Endometrium (tissue), 2 donors: ENCODE measurements around the gene POU2AF1.
"Not testable (repeated sequence)": the region's sequence is repeated elsewhere in the genome, so short reads cannot be mapped to it uniquely, and the experiment has no call there.

Experiments
- FAIRE-seq: peaks from 2 replicates; lab custom pipeline; 2012; peaks lifted over from hg19 to GRCh38; lab: Jason Lieb, UNC
- donor health status: control.
- donor health status: control.

POU2AF1 gene

GRCh38 chr11:111409915-111410314 lies 30.8 kb upstream of the POU2AF1 start:
- FAIRE-seq: no peak

GRCh38 chr11:111408789-111409727 lies 30.0 kb upstream of the POU2AF1 start:
- FAIRE-seq: no peak

DNA sequence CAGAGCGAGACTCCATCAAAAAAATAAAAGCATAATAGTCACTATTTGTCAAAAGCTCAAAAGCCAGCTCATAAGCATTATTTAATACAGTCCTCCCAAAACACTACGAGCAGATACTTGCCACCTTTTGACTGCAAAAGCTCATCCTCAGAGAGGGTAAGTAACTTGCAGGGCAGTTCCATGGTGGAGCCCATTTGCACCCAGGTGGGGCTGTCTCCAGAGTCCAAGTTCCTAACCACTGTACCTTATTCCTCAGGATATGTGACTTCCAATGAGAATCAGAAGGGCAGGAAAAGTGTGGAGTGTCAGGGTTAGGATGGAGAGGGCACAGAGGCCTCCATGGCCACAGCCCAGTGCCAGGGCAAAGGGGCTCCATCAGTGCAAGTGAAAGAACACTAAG lies 28.6 kb upstream of the POU2AF1 start:
- no peak for FAIRE-seq

DNA sequence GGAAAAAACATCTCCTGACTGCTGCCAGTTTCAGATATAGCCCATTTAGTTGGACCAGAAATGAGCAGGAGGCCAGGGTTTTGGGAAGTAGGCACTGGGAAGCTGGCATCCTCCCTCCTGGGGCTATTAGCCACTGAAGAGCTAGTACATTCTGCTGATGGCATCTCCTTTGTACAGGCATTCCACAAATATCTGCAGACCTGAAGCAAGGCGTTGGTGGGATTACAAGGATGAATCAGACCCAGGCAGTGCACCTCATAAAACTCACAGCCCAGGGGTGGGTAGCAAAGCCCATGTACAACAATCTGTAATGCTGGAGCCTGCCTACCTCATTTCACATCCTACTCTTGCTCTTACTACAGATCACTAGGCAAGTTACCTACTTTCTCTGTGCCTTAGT lies 27.5 kb upstream of the POU2AF1 start:
- FAIRE-seq: no peak

- FAIRE-seq: no peak
Measured at GRCh38 chr11:111406091-111406490, 27.0 kb upstream of the POU2AF1 start.

DNA sequence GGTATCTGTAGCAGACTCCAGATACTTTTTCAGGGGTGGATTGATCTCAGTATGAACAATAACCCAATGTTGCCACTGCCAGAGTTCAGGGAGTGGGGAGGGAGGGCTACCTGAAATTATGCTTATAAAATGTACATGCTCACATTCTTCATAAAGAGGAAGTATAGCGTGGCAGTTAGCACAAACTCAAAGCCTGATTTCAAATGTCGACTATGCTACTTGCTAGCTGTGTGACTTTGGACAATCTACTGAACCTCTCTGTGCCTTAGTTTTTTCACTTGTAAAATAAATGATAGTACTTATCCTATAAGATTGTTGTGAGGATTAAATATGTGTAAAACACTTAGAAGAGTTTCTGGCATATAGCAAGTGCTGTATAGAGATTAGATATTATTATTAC lies 26.5 kb upstream of the POU2AF1 start:
- no peak for FAIRE-seq

GRCh38 chr11:111403051-111403726 lies 24.1 kb upstream of the POU2AF1 start:
- FAIRE-seq: no peak

DNA sequence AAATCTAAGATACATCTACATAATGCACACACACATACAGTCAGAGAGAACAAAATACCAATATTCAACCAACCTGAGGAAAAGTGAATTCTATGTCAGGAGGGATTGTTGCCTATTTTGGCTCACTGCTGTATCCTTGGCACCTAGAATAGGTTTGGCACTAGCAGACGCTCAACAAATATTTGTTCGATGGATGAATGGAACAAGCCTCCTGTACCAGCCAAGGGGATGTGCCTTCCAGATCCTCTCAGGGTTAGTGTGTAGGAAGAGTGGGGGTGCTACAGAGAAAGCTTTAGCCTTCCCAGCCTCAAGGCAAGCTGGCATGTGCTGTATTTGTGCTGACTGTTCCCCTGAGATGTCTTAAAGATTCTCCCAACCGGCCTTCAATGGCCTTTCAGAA lies 23.3 kb upstream of the POU2AF1 start:
- no peak for FAIRE-seq

GRCh38 chr11:111401957-111402356 lies 22.9 kb upstream of the POU2AF1 start:
- FAIRE-seq: not testable (repeated sequence)

DNA sequence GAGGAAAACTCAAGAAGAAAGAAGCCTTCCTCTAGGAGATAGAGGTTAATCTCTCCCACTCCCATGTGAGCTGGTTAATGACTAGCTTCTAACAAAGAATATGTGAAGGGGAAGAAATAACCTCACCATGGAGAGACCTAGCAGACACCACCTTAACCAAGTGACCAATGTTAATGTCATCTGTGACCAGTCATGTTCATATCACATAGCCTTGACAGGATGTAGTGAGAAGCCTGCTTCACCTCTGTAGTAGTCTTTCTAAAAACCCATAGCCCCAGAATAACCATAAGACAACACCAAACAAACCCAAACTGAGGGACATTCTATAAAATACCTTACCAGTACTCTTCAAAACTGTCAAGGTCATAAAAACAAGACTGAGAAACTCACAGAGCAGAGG lies 21.5 kb upstream of the POU2AF1 start:
- no peak for FAIRE-seq

DNA sequence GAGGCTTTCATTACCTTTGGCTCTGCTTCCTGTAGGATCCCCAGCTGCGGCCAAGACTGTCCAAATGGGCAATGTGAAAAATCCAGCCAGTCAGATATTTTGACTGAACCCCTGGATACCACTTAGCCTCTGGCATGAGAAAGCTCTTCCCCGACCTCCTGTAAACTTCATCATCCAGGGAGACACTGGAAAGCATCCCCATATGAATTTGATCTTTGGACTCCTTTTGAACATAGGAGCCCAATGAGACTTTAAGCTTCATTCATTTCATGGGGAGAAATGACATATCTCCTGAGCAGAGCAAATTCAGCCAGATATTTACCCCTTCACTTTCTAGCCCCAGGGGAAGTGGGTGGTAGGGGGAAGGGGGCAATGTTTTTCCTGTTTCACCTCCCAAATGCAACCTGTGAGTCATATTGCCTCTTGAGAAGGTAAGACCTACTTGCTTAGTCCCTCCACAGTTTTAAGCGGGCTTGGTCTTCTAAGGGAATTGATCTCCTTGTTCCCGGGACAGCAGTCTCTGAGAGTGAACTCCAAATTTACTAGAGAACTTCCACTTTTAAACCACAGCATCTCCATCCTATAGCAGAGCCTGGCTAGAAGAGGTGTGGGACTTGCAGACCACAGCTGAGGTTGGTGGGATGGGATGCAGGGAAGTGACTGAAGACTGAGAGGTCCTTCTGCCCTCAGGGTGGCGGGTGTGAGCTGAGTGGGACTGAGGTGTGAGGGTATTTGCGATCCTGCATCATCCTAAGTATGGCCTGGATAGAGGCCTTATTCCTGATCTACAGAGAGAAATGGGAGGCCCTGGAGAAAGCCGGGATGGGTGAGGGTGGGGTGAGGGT lies 20.3 kb upstream of the POU2AF1 start:
- FAIRE-seq: no peak

- FAIRE-seq: no peak
Measured at GRCh38 chr11:111397034-111397433, 18.0 kb upstream of the POU2AF1 start.

GRCh38 chr11:111395749-111396148 lies 16.7 kb upstream of the POU2AF1 start:
- FAIRE-seq: no peak

DNA sequence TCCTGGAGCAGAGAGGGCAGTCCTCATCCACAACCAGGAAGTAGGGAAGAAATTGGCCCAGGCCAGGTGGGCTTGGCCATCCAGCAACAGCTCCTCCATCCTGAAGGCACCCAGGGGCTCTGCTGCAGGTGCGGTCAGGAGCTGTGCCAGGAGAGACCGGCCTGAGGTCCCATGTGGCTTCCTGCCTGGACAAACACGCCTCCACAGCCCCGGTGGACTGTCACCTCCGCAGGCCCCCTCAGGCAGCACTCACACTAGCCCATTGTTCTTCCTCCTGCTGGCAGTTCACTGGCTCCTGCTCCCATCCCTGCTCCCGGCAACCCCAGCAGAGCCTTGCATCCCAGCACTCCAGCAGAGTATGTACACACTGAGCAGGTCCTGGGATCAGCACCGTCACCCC lies 16.0 kb upstream of the POU2AF1 start:
- FAIRE-seq: no peak

DNA sequence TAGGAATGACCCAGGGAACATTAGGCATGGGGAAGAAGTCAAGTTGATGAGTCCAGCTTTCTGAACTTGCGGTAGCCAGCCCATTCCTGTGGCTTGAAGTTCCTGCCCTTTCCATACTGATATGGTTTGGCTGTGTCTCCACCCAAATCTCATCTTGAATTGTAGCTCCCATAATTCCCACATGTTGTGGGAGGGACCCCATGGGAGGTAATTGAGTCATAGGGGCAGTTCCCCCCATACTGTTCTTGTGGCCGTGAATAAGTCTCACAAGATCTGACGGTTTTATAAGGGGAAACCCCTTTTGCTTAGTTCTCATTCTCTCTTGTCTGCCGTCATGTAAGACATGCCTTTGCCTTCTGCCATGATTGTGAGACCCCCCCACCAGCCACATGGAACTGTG lies 15.1 kb upstream of the POU2AF1 start:
- FAIRE-seq: not testable (repeated sequence)

DNA sequence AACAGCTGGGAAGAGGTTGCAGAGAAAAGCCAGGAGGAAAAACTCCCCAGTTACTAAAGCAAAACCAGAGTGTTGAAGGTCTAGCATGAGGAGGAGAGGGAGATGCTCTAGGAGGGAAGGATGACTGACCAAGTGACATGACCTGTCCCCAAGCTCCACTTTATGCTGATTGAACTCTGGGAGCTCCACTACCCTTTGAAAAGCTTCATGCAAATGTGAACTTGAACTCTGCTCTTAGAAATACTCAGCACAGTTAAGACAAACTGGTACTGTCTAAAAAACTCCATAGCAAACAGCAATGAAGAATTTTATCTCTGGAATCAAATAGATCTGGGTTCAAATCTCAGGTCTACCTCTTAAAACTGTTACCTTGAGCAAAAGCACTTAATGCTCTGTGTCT lies 14.5 kb upstream of the POU2AF1 start:
- FAIRE-seq: no peak

GRCh38 chr11:111393096-111393495 lies 14.0 kb upstream of the POU2AF1 start:
- no peak for FAIRE-seq

DNA sequence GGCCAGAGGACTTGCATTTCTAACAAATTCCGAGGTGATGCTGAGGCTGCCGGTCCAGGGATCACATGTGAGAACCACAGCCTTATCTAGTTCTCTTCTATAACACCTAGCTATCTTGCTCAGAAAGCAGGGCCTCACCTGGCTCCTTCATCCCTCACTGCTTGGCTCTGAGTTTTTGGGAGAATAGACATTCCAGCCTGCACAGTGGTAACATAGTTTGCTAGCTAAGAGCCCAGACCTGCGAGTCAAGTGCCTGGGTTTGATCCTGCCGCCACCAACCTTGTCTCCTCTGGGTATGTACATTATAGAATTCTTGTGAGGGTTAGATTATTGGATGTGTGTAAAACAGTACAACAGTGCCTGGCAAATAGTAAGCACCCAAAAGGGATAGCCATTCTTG lies 13.5 kb upstream of the POU2AF1 start:
- no peak for FAIRE-seq

DNA sequence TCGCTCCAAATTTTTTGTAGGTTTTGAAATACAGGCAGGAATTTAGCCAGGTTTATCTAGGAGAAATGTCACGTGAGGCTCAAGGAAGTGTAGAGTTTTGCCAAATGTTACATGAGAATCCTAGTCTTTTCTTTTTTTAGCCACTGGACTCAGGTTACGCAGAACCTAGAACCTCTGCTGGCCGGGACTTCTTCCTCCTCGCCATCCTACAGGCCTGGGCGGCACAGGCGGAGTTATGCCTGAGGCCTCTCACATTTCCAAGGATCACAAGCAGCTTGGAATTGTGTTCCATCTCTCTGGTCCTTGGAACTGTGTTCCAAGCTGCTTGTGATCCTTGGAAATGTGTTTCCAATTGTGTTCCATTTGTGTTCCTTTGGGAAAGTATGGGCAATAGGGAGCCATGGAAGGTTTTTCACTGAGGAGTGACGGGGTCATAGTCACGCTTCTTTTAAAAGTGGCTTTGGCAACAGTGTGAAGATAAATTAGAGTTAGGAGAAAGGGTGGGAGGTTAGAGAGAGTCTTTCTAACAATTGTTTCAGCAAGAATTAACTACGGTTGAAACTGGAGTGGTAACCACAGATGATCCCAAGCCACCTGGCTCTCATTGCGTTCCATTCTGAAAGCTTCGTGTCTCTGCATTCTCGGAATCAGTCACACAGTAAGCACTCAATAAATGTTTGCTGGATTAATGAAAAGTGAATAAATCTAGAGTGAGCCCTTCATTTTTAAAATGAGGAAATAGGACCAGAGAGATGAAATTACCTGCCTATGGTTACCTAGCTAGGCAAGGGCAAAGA lies 12.5 kb upstream of the POU2AF1 start:
- FAIRE-seq: no peak

DNA sequence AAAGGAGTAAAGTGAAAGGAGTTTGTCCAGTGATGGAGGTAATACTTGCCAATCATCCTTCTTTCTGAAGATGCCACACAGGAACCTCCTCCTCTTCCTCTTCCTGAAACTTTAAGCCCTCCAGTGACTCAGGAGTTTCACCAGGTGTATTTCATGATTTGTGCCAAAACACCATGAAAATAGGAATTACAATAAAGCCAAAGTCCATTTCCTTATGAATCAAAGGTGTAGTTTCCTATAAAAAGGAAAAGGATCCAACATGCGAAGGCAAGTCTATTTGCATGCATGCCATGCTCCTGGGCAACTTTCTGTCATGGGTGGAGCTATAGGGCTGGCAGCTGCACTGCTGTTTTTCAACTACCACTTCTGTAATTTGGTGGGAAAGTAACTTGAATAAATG lies 9.8 kb upstream of the POU2AF1 start:
- FAIRE-seq: no peak

DNA sequence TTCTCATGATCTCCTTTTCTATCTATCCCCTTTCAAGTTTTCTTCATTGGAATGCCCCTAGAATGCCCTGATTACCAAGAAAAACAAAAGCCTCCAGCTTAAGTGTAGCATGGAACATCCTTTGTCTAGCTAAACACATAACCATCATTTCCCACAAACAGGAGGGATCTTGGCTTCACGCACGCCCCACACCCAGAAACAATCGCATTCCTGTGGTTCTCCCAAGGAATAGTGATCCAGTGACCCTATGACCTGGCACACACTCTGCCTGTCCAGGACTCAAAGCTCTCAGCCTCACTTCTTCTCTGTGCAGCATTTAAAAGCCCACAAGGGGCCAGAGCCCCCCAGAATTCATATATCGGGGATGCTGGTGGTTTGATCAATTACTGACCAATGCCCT lies 9.3 kb upstream of the POU2AF1 start:
- FAIRE-seq: no peak

GRCh38 chr11:111387363-111387762 lies 8.3 kb upstream of the POU2AF1 start:
- FAIRE-seq: no peak
